Ovary (tissue), 3 donors: ENCODE measurements around the gene APAF1.

Experiments used
- POLR2A ChIP-seq: fragments of 450-650 bp; IDR thresholded peaks from one replicate; pipeline ENCODE4 v1.6.1; 2017; ENCODE audit warnings: antibody characterized with exemption, mild to moderate bottlenecking, moderate library complexity
- TF ChIP-seq, protein P1 (sequence below), 3 donors: fragments of 450-650 bp in 2 of 3; fragments of 200-600 bp in 1 of 3; IDR thresholded peaks; one replicate each; pipeline versions ENCODE4 v1.5.1 to v1.8.0; 2016 to 2022; ENCODE audit warnings: antibody characterized with exemption in 3 of 3, mild to moderate bottlenecking in 1 of 3
- donor health status: DM: no; HTN: no; CAD: no.

DNA sequence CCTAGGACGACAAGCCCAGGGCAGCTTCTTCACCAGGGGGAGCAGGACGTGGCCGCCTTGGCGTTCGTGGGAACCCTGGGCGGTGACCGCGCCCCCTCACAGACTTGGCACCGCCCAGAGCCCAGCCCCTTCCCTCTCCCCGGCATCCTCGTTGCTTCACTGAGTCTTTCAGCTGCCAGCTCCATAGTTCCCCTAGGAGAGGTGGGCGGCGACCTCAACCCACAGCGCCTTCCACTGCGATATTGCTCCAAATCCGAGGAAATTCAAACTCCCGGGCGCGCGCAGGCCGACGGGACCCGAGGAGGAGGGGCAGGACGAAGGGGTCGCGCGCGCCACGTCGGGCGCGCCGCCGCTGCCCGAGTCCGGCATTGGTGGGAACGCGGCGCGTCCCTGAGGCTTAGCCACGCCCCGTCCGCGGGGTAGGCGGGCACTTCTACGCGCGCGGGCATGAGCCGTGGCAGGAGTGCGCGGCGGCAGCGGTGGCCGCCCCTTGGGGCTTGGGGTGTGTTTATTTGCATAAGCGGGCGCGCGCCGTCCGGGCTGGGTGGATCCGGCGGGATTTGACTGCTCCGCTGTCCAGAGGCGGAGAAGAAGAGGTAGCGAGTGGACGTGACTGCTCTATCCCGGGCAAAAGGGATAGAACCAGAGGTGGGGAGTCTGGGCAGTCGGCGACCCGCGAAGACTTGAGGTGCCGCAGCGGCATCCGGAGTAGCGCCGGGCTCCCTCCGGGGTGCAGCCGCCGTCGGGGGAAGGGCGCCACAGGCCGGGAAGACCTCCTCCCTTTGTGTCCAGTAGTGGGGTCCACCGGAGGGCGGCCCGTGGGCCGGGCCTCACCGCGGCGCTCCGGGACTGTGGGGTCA is at the start of gene APAF1, which contains the start of gene IKBIP:
- TF ChIP-seq, protein P1, sequence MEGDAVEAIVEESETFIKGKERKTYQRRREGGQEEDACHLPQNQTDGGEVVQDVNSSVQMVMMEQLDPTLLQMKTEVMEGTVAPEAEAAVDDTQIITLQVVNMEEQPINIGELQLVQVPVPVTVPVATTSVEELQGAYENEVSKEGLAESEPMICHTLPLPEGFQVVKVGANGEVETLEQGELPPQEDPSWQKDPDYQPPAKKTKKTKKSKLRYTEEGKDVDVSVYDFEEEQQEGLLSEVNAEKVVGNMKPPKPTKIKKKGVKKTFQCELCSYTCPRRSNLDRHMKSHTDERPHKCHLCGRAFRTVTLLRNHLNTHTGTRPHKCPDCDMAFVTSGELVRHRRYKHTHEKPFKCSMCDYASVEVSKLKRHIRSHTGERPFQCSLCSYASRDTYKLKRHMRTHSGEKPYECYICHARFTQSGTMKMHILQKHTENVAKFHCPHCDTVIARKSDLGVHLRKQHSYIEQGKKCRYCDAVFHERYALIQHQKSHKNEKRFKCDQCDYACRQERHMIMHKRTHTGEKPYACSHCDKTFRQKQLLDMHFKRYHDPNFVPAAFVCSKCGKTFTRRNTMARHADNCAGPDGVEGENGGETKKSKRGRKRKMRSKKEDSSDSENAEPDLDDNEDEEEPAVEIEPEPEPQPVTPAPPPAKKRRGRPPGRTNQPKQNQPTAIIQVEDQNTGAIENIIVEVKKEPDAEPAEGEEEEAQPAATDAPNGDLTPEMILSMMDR (IDR thresholded peaks at IDR 0.05), result peak in 1 of 3 donors; percentile 4
- peak; percentile 58 for TF ChIP-seq POLR2A
